NOMO-1 treated with dmso at 0.1 percent for 144 hours (cell line): ENCODE data around the gene PFDN2.

Source experiments
- DNase-seq: peaks from one replicate; lab custom pipeline; 2025; ENCODE audit not compliant: unreplicated experiment; lab: John Stamatoyannopoulos, UW

Gene PFDN2

GRCh38 chr1:161061419-161061818 lies 56.4 kb downstream of the PFDN2 start:
- DNase-seq = no peak

- no peak for DNase-seq
Observed at GRCh38 chr1:161059293-161059692, 58.5 kb downstream of the PFDN2 start.

GRCh38 chr1:161054805-161055204 lies 63.0 kb downstream of the PFDN2 start:
- no peak for DNase-seq

- no peak for DNase-seq
Observed at GRCh38 chr1:161054232-161054631, 63.6 kb downstream of the PFDN2 start.

GRCh38 chr1:161052899-161053298 lies 64.9 kb downstream of the PFDN2 start:
- no peak for DNase-seq

GRCh38 chr1:161051219-161051618 lies 66.6 kb downstream of the PFDN2 start:
- no peak for DNase-seq
